GM12878 (cell line): ENCODE data around the gene GOLGA6L7. TPM values are rescaled to one million over a fixed set of nuclear protein-coding genes. Genes with fewer than 3 reads are reported as not detected.

ENCODE experiments used
- ATAC-seq: fragments of 200-7000 bp; cut with Tn5 transposase; 3 replicates; pipeline ENCODE4 v1.9.1; 2020; ENCODE audit warnings: mild to moderate bottlenecking, moderate library complexity
- BruUV-seq: library from RNA; stranded (reverse); fragments of 400-500 nt; replicated peaks from 2 replicates; lab custom pipeline; 2021; lab: Mats Ljungman, UMichigan
- CTCF ChIA-PET: fragments of 300-600 bp; sonication (Branson Sonifier 250); formaldehyde crosslinking; extraction: SDS; loops from one replicate; lab custom pipeline; 2021; ENCODE audit warnings: inconsistent platforms; lab: Yijun Ruan, JAX
- POLR2A ChIA-PET: fragments of 350-600 bp; formaldehyde crosslinking; extraction: SDS; loops from one replicate; lab custom pipeline; 2021; ENCODE audit warnings: inconsistent platforms; lab: Charles Lee
- RAD21 ChIA-PET: fragments of 300-600 bp; sonication (Branson Sonifier 250); formaldehyde crosslinking; loops from one replicate; lab custom pipeline; 2023; ENCODE audit warnings: antibody characterized with exemption; ENCODE audit not compliant: unreplicated experiment; lab: Charles Lee
- SMC1A ChIA-PET: fragments of 300-600 bp; sonication (Branson Sonifier 250); formaldehyde crosslinking; loops from one replicate; lab custom pipeline; 2023; ENCODE audit not compliant: unreplicated experiment, uncharacterized antibody; lab: Charles Lee
- DNase-seq: peaks from one replicate; pipeline ENCODE4 v3.0.0-alpha.2; 2011; ENCODE audit warnings: low read depth, low spot score
- FAIRE-seq: peaks from 3 replicates; lab custom pipeline; 2011; peaks lifted over from hg19 to GRCh38; lab: Jason Lieb, UNC
- H2AFZ ChIP-seq: 2 replicates; pipeline ENCODE4 v1.6.0; 2011; ENCODE audit warnings: low read depth, low read length, control low read depth; ENCODE audit not compliant: control insufficient read depth
- H3K27ac ChIP-seq: 2 replicates; pipeline ENCODE4 v1.5.1; 2011; ENCODE audit warnings: control low read depth; ENCODE audit not compliant: control insufficient read depth, insufficient read depth
- H3K27me3 ChIP-seq, 2 experiments: replicated peaks in 1 of 2; 2 replicates each; pipeline versions ENCODE4 v1.6.0 to v1.6.1; 2011; ENCODE audit warnings: low read length in 1 of 2; ENCODE audit not compliant: control insufficient read depth in 2 of 2, insufficient read depth in 2 of 2
- H3K36me3 ChIP-seq, 2 experiments: 2 replicates each; pipeline ENCODE4 v1.5.1; 2011; ENCODE audit warnings: low read length in 1 of 2; ENCODE audit not compliant: control insufficient read depth in 2 of 2, insufficient read depth in 2 of 2
- H3K4me1 ChIP-seq: 2 replicates; pipeline ENCODE4 v1.6.1; 2011; ENCODE audit warnings: mild to moderate bottlenecking, low read length, moderate library complexity, mixed read lengths; ENCODE audit not compliant: control insufficient read depth, insufficient read depth
- H3K4me2 ChIP-seq: 2 replicates; pipeline ENCODE4 v1.6.0; 2011; ENCODE audit warnings: control low read depth; ENCODE audit not compliant: control insufficient read depth, insufficient read depth
- H3K4me3 ChIP-seq: fragments of 200-600 bp; sonication (generic); 2 replicates; pipeline ENCODE4 v1.5.1; 2016
- H3K79me2 ChIP-seq: 2 replicates; pipeline ENCODE4 v1.6.0; 2011; ENCODE audit warnings: low read length; ENCODE audit not compliant: control insufficient read depth, insufficient read depth
- H3K9ac ChIP-seq: 2 replicates; pipeline ENCODE4 v1.8.0; 2011; ENCODE audit warnings: low read length, control low read depth, mixed read lengths; ENCODE audit not compliant: control insufficient read depth, insufficient read depth
- H3K9me3 ChIP-seq: replicated peaks from 3 replicates; pipeline ENCODE4 v1.5.1; 2011; ENCODE audit warnings: mild to moderate bottlenecking, low read length; ENCODE audit not compliant: control insufficient read depth, insufficient read depth
- H4K20me1 ChIP-seq: 2 replicates; pipeline ENCODE4 v1.6.0; 2011; ENCODE audit not compliant: control insufficient read depth, insufficient read depth
- BMI1 ChIP-seq: fragments of 450-650 bp; IDR thresholded peaks from 2 replicates; pipeline ENCODE4 v1.6.1; 2016; ENCODE audit warnings: mild to moderate bottlenecking, moderate library complexity, borderline replicate concordance
- CBFB ChIP-seq: IDR thresholded peaks from 2 replicates; pipeline ENCODE4 v1.6.1; 2016; ENCODE audit warnings: antibody characterized with exemption, low read depth
- CHD1 ChIP-seq: IDR thresholded peaks from 2 replicates; pipeline ENCODE4 v1.6.1; 2012; ENCODE audit warnings: low read depth, low read length, improper control_type of control experiment
- MTA2 ChIP-seq: fragments of 450-650 bp; IDR thresholded peaks from 2 replicates; pipeline ENCODE4 v1.6.1; 2016; ENCODE audit warnings: low read depth, mild to moderate bottlenecking, moderate library complexity
- RUNX3 ChIP-seq: IDR thresholded peaks from 2 replicates; pipeline ENCODE4 v1.6.1; 2012; ENCODE audit warnings: low read length, inconsistent platforms
- SREBF2 ChIP-seq: IDR thresholded peaks from 2 replicates; pipeline ENCODE4 v1.6.1; 2012; ENCODE audit warnings: mild to moderate bottlenecking, low read length
- YY1 ChIP-seq: IDR thresholded peaks from 2 replicates; pipeline ENCODE4 v1.6.1; 2011; ENCODE audit warnings: low read depth, mild to moderate bottlenecking, low read length
- WGBS: methylation state at CpG from one replicate; pipeline ENCODE4 v1.1.6; 2016; ENCODE audit warnings: low lambda C conversion rate; ENCODE audit not compliant: insufficient replicate concordance, insufficient coverage; ENCODE audit errors: missing lambda C conversion rate; 5-methylcytosine and 5-hydroxymethylcytosine counted together
- in situ Hi-C: fragments of 300-500 bp; cut with MboI; formaldehyde crosslinking; loops from 9 replicates; pipeline ENCODE4 v1.14.3; 2018; ENCODE audit warnings: mixed read lengths
- intact Hi-C: fragments of 100-400 bp; cut with micrococcal nuclease; formaldehyde crosslinking; loops from one replicate; pipeline ENCODE4 v1.14.2; 2022; ENCODE audit not compliant: unreplicated experiment
- polyA plus RNA-seq, 11 experiments: library from polyadenylated mRNA; depleted of rRNA in 4 of 11; unstranded in 6 of 11; stranded (reverse) in 5 of 11; fragments of >200 nt; fragmentation: Nextera tagmentation in 4 of 11; fragmentation: Illumina TruSeq in 1 of 11; extraction: Ambion mirVana in 4 of 11; extraction: Trizol in 1 of 11; gene quantifications; 1 replicate in 1 of 11; 2 replicates in 10 of 11; pipeline versions ENCODE4 v1.2.1 to v1.2.3, GENCODE V29; 2011 to 2016; ENCODE audit warnings: inconsistent platforms in 2 of 11, missing spikeins in 2 of 11, low read depth in 1 of 11
- total RNA-seq, 4 experiments: library from RNA; depleted of rRNA in 3 of 4; stranded (reverse); fragments of >200 nt in 3 of 4; fragmentation: Illumina TruSeq in 1 of 4; extraction: Trizol in 1 of 4; gene quantifications; 2 replicates each; pipeline versions ENCODE4 v1.2.1 to v1.2.3, GENCODE V29; 2013 to 2021
- TF ChIP-seq, protein P1 (sequence below): fragments of 450-650 bp; IDR thresholded peaks from 2 replicates; pipeline ENCODE4 v1.6.1; 2016; ENCODE audit warnings: mild to moderate bottlenecking
- TF ChIP-seq, protein P2 (sequence below): fragments of 450-650 bp; IDR thresholded peaks from 2 replicates; pipeline ENCODE4 v1.6.1; 2017; ENCODE audit warnings: mild to moderate bottlenecking, low read depth, inconsistent platforms; ENCODE audit not compliant: poor library complexity, severe bottlenecking
- TF ChIP-seq, protein P3 (sequence below): fragments of 450-650 bp; IDR thresholded peaks from 2 replicates; pipeline ENCODE4 v1.6.1; 2017; ENCODE audit warnings: mild to moderate bottlenecking

GOLGA6L7 gene
- total and polyA plus RNA-seq, 10 of the 15 experiments (the other 5 are each of a cell fraction or from before 2014, with no cell fraction given), result not detected

DNA sequence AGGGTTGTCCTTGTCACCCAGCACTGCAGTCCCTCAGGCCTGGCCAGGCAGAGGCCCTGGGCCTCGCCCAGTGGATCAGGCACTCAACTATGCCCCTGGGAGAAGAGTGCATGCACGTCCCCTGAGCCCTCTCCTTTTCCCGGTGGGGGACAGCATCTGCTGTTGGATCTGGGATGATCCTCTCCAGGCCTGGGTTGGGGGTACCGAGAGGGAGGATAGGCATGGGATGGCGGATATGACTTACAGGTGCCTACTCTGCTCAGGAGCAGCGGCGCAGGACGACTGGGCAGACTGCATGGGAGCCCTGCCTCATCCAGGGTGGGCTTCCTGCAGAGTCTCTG, 28.4 kb upstream of the GOLGA6L7 start:
- Histone ChIP-seq H2AFZ (no peak overlapping the region), H3K36me3 (no peaks in the 10 kb centered on the region), H3K4me1 (no peaks in the 10 kb centered on the region), H3K4me2 (no peak overlapping the region), H3K27me3 (no peaks in the 10 kb centered on the region; a peak in 2 of 4 replicates), H3K4me3 (no peak overlapping the region), H4K20me1 (no peaks in the 10 kb centered on the region), H3K9me3 (no peaks in the 10 kb centered on the region), H3K27ac (no peak overlapping the region), H3K9ac (no peak overlapping the region), H3K79me2 (no peaks in the 10 kb centered on the region)
- FAIRE-seq, result no peak
- RAD21 ChIA-PET, result no interaction called here
- no peak for TF ChIP-seq YY1
- TF ChIP-seq, protein P1, sequence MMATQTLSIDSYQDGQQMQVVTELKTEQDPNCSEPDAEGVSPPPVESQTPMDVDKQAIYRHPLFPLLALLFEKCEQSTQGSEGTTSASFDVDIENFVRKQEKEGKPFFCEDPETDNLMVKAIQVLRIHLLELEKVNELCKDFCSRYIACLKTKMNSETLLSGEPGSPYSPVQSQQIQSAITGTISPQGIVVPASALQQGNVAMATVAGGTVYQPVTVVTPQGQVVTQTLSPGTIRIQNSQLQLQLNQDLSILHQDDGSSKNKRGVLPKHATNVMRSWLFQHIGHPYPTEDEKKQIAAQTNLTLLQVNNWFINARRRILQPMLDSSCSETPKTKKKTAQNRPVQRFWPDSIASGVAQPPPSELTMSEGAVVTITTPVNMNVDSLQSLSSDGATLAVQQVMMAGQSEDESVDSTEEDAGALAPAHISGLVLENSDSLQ, result no peak
- TF ChIP-seq MTA2, result no peak
- ATAC-seq, result no peak
- CTCF ChIA-PET, result no interaction called here
- no TSS peak for BruUV-seq
- WGBS, result 35% methylated on average over 8 of the region's 8 CpGs
- SMC1A ChIA-PET, result no interaction called here
- in situ Hi-C loops, result no loop called here
- no peak for DNase-seq
- intact Hi-C loops, result no loop called here
- POLR2A ChIA-PET, result no interaction called here

DNA sequence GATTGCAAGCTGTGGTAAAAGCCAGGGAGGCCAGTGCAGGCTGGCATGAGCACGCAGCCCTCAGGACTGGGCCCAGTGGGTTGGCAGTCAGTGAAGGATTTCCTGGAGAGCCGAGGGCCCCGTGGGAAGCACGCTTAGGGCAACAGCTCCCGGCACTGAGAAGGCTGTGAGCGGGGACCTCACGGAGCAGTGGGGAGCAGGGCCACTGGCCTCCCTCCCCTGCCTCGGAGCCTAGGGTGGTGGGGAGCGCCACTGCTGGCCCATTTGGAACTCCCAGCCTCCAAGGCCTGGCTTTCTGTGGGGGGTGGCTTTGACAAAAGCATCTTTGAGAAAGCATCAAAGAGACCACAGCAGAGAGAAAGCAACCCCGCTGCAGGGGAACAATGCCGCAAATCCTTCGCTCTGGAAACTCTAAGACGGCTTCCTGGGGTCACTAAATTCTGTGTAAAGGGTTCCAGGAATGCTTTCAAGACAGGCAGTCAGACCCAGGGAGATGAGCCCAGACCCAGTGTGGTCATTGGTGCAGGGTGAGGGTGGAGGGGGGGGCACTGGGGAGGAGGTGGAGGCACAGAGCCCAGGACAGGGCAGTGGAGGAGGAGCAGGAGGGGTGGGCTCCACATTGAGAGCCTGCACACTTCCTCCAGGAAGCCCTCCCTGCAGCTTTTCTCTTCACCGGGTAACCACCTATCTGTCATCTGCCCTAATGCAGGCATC, 27.8 kb upstream of the GOLGA6L7 start:
- no peaks in the 10 kb centered on the region for H4K20me1 ChIP-seq
- intact Hi-C loops, result no loop called here
- ChIA-PET POLR2A (no interaction called here), CTCF (no interaction called here), RAD21 (no interaction called here), SMC1A (no interaction called here)
- 40% methylated on average over 13 of the region's 14 CpGs for WGBS
- no TSS peak for BruUV-seq
- H3K79me2 ChIP-seq, result no peaks in the 10 kb centered on the region
- FAIRE-seq (no peak), ATAC-seq (no peak), DNase-seq (no peak)
- H2AFZ ChIP-seq, result no peak overlapping the region
- no peaks in the 10 kb centered on the region for H3K9me3 ChIP-seq
- H3K9ac ChIP-seq, result no peak overlapping the region
- no peaks in the 10 kb centered on the region for H3K36me3 ChIP-seq
- H3K4me3 ChIP-seq, result no peak overlapping the region
- TF ChIP-seq CHD1, result no peak
- TF ChIP-seq CBFB, result no peak
- TF ChIP-seq, protein P2, sequence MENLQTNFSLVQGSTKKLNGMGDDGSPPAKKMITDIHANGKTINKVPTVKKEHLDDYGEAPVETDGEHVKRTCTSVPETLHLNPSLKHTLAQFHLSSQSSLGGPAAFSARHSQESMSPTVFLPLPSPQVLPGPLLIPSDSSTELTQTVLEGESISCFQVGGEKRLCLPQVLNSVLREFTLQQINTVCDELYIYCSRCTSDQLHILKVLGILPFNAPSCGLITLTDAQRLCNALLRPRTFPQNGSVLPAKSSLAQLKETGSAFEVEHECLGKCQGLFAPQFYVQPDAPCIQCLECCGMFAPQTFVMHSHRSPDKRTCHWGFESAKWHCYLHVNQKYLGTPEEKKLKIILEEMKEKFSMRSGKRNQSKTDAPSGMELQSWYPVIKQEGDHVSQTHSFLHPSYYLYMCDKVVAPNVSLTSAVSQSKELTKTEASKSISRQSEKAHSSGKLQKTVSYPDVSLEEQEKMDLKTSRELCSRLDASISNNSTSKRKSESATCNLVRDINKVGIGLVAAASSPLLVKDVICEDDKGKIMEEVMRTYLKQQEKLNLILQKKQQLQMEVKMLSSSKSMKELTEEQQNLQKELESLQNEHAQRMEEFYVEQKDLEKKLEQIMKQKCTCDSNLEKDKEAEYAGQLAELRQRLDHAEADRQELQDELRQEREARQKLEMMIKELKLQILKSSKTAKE, result no peak
- no peak for TF ChIP-seq RUNX3
- TF ChIP-seq, protein P3, sequence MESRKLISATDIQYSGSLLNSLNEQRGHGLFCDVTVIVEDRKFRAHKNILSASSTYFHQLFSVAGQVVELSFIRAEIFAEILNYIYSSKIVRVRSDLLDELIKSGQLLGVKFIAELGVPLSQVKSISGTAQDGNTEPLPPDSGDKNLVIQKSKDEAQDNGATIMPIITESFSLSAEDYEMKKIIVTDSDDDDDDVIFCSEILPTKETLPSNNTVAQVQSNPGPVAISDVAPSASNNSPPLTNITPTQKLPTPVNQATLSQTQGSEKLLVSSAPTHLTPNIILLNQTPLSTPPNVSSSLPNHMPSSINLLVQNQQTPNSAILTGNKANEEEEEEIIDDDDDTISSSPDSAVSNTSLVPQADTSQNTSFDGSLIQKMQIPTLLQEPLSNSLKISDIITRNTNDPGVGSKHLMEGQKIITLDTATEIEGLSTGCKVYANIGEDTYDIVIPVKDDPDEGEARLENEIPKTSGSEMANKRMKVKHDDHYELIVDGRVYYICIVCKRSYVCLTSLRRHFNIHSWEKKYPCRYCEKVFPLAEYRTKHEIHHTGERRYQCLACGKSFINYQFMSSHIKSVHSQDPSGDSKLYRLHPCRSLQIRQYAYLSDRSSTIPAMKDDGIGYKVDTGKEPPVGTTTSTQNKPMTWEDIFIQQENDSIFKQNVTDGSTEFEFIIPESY, result no peak
- TF ChIP-seq SREBF2, result no peak
- no peak for TF ChIP-seq BMI1
- no peaks in the 10 kb centered on the region; a peak in 2 of 4 replicates for H3K27me3 ChIP-seq
- H3K4me1 ChIP-seq, result no peaks in the 10 kb centered on the region
- H3K4me2 ChIP-seq, result no peak overlapping the region
- in situ Hi-C loops, result no loop called here
- no peak overlapping the region for H3K27ac ChIP-seq
